Right forelimb (tissue), 1 donor: Measurements from ENCODE around the gene SERPINH1.

Source experiments
- DNase-seq: peaks from one replicate; pipeline ENCODE4 v3.0.0-alpha.2; 2018

SERPINH1 gene

DNA sequence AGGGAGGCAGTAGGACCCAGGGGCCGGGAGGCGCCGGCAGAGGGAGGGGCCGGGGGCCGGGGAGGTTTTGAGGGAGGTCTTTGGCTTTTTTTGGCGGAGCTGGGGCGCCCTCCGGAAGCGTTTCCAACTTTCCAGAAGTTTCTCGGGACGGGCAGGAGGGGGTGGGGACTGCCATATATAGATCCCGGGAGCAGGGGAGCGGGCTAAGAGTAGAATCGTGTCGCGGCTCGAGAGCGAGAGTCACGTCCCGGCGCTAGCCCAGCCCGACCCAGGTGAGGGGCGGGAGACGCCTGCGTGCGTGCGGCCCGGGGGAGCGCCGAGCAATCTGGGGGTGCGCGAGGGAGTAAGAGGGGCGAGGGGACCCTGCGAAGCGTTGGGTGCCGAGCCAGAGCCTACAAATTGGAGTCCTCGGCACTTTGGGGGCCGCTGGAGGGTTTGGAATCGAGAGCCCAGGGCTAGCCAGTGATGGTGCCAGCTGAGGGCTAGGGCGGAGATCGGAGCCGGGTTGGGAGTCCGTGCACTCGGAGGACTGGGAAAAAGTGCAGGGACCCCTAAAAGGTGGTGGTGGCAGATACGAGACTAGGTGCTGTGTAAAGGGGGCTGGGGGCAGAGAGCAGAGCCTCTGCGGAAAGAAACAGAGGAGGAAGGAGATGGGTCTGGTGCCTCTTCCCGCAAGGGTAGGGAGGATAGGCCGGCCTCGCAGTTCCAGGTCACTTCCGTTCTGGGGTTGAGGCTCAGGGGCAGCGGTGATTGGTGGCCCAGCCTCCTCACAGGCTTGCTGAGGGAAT is at the start of gene SERPINH1:
Gene SERPINH1, plus strand, starts transcription at position 206 of the 788 bp plus-strand sequence. CDS start 4,097 bp downstream, outside the sequence.
- DNase-seq, result peak; percentile 94

DNA sequence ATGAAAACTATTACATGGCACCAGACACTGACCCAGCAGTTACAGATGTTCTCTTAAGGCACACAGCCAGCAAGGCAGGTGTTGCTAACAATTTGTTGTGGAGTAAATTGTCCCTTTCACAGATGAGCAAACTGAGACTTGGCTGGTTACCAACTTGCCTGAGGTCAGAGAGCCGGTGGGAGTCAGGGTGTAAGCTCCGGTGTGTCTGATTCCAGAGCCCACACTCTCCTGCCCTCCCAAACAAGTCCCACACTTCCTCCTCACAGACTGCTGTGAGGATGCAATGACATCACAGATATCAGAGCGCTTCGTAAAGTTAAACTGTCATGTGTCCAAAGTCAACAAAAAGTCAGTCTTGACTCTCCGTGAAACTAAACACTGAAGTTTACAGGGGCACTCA is 48.8 kb upstream of the SERPINH1 start:
- no peak for DNase-seq

DNA sequence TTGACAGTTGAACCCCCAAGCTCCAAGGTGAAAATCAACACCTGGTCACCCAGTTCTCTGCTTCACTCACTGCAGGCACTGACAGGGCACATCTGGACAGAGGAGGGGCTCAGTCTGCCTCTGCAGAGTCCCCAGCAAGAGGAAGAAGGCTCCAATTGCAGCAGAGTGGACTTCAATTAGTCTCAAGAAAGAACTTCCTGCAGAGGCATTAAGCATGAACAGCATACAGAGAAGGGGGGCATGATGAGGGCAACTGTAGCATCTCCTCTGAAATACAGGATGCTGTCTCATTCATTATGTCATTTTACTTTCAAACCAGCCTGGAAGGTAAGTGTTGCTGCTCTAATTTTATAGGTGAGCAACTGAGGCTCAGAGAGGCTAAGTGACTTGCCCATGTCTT is 47.5 kb upstream of the SERPINH1 start:
- no peak for DNase-seq

DNA sequence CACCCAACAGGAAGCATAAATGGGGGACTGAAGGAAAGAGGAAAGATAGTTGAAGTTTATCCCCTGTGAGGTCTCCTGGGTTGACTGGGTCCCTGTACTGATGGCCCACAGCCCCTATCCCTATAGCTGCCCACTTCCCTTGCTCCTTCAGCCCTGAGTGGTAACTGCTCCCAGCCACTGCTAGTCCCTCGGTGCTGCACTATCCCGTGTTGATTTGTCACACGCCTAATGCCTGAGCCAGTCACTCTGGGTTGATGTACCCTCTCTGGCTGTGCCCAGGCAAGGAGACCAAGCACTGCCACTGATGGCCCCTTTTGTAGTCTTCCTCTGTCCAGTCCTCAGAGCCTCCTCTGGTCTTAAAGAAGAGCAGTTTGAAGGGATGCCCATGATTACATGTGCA is 45.9 kb upstream of the SERPINH1 start:
- no peak for DNase-seq

DNA sequence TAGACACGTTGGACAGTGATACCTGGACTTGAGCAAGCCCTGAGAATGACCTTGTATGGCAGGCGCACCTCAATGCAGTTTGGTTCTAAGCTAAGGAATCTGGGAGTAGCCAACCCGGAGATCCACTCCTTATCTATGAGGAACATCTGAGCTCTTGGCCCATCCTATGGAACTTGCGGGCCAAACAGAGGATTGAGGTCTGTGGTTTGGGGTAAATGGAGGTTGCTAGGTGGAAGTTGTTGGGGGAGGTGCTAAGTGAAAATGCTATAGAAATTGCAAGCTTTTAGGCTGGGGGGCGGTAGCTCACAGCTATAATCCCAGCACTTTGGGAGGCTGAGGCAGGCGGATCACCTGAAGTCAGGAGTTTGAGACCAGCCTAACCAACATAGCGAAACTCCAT is 45.2 kb upstream of the SERPINH1 start:
- no peak for DNase-seq

GRCh38 chr11:75518204-75518549 is 43.9 kb upstream of the SERPINH1 start:
- no peak for DNase-seq

DNA sequence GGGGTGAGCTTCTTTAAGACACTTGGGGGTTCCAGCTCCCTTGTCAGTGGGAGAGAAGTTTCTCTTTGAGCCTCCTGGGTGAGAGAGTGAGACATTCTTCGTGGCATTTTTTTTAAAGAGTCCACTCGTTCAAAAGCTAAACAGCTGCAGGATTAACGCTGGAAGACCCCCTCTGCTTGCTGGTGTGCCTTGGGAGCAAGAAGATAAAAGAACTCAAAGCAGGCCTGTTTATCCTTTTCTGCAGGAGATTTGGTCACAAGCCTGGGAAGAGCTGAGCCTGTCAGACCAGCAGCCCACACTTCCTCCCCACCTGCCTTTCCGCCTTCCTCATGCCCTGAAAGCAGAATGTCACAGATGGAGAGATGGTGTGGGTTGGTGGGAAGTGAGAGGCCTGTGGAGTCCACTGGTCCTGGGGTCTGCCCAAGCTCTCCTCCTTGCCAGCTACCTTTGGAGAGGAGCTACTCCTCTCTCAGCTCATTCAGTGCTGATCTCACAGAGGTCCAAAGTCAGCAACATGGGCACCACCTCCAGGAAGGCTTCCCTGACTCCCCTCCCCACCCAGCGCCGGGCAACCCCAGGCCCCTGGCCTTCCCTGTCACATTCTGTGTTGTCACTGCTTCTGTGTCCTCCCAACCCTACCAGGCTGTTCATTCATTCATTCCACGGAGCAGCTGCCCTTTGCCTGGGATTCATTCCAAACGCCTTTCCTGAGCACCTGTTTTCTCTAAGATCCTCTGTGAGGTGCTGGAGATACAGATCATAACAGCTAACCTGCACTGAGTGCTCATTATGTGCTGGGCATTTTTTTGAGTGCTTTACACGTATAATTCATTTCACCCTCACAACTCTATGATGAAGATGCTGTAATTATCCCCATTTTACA is 43.0 kb upstream of the SERPINH1 start:
- DNase-seq, result no peak

GRCh38 chr11:75520688-75521087 is 41.4 kb upstream of the SERPINH1 start:
- no peak for DNase-seq

DNA sequence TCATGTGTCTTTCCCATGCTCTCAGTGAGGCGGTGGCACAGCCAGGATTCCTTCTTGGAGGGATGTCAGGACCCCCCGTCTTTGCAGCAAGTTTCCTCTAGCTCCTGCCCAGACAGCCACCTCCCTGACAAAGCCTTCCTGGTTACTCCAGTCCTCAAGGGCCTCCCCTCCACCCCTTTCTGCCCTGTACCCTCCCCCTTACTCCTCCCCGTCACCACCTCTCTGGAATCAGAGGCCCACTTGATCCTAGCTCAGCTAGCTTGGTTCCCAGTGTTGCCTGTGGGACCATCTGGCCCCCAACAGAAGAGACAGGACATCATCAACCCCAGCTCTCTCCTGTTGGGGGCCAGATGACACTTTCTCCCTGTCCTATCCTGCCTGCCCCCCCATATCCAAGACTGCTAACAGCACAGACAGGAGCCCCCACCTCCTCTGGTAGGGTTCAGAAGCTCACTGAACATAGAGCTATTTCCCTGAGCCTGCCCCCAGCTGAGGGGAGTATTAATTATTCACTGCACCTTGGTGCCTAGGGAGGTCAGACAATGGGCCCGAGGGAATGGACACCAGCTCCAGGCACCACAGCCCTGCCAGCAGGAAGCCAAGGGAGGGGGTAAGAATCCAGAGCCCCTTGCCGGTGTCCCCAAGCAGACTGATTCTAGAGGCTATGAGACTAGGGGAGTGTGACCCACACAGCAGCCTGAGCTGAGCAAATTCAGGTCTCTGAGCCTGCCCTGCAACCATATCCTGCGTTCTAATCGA is 39.6 kb upstream of the SERPINH1 start:
- no peak for DNase-seq

DNA sequence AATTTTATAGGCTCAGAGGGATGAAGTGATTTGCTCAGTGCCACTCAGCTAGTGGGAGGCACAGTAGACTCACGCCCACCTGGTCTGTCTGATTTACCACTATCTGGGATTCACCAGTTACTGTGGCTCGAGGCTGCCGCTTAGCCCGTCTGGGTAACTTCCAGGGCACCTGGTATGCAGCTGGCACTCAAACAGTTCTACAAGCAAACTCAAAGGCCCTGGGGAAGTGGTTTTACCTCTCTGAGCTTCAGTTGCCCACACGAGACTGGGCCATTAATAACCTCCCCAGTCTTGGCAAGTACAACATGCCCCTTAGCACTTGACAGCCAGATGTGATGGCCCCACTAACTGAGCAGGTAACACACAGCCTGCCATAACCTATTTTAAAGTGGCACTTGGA is 38.9 kb upstream of the SERPINH1 start:
- no peak for DNase-seq

GRCh38 chr11:75523811-75524664 is 38.0 kb upstream of the SERPINH1 start:
- no peak for DNase-seq

- no peak for DNase-seq
Measured at GRCh38 chr11:75524665-75525432, 37.2 kb upstream of the SERPINH1 start.

- peak; percentile 92 for DNase-seq
Measured at GRCh38 chr11:75525433-75526191, 36.4 kb upstream of the SERPINH1 start, which contains the start of gene GDPD5. Gene GDPD5 (minus strand): TSS chr11:75525941. CDS start chr11:75477735, 48,206 bp downstream.

- DNase-seq, result no peak
Measured at GRCh38 chr11:75526192-75526541, 35.9 kb upstream of the SERPINH1 start.

GRCh38 chr11:75527130-75527529 is 34.9 kb upstream of the SERPINH1 start:
- DNase-seq, result no peak

- DNase-seq, result no peak
Measured at GRCh38 chr11:75527938-75528735, 33.9 kb upstream of the SERPINH1 start.

DNA sequence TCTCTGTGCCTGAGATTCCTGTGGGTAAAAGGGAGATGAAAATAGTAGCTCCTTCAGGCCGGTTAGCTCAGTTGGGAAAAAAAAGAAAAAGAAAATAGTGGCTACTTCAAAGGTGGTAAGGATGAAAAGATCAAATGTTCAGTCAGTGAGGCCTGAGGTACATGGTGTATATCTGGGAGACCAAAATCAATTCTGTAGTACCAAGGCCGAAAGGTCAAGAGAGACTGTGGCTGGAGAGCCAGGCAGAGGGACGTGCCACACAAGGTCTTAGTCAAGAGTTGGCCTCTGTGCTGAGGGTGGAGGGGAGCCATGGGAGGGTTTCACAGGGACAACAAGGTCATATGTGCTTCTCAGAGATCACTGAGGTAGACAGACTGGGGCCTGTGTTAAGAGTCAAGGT is 31.5 kb upstream of the SERPINH1 start:
- no peak for DNase-seq

DNA sequence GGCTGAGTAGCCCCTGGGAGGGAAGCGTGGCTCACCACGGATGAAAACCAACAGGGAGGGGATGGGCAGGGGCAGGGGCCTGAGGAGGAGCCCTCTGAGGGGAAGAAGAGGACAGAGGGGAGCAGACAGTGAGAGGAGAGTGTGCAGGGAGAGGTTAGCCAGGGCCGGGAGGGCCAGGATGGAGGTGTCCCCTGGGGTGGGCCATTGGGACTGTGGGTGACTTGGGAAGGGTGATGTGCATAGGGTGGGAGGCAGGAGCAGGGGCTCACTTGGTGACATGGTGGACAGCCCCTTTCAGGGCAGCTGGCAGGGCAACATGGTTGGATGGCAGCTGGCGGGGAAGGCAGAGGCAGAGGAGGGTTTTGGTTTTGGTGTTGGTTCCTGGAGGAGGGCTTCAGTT is 30.7 kb upstream of the SERPINH1 start:
- no peak for DNase-seq

GRCh38 chr11:75532200-75533048 is 29.6 kb upstream of the SERPINH1 start:
- peak; percentile 83 for DNase-seq
